Erythroblast (primary cell): ENCODE measurements around the gene ZNF746.

Experiments used
- GATA1 ChIP-seq: IDR thresholded peaks from 2 replicates; pipeline ENCODE4 v1.6.1; 2011; ENCODE audit warnings: low read depth, mild to moderate bottlenecking, control low read depth, low read length, moderate library complexity
- POLR2A ChIP-seq: IDR thresholded peaks from 2 replicates; pipeline ENCODE4 v1.6.1; 2011; ENCODE audit warnings: mild to moderate bottlenecking, low read length

- no peak for TF ChIP-seq POLR2A
- no peak for TF ChIP-seq GATA1
Observed at GRCh38 chr7:149422914-149423301, 74.7 kb downstream of the ZNF746 start.
